NCI-H2171 treated with DMSO at 0.1 percent for 48 hours (cell line): ENCODE results near the gene ADARB2.

Experiments used
- DNase-seq: peaks from one replicate; lab custom pipeline; 2025; lab: John Stamatoyannopoulos, UW

The ADARB2 gene

GRCh38 chr10:1426786-1427185 is 310.5 kb downstream of the ADARB2 start:
- no peak for DNase-seq

DNA sequence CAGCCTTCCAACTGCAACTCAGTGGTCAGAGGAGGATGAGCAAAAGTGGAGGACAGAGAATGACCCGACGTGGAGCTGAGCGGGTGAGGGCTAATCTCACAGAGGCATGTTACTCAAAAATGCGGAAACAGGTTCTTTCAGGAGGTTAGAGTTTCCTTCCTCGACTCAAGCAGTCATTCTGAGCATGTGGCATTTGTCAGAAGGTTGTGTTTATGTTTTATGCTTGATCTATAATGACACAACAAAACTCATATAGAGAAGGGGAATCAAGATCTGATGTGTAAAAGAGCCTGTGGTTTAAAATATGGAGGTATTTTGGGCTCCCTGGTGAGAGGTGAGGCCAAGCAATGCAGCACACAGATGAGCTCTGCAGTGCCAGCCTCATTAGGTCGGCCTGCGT is 311.4 kb downstream of the ADARB2 start:
- no peak for DNase-seq

DNA sequence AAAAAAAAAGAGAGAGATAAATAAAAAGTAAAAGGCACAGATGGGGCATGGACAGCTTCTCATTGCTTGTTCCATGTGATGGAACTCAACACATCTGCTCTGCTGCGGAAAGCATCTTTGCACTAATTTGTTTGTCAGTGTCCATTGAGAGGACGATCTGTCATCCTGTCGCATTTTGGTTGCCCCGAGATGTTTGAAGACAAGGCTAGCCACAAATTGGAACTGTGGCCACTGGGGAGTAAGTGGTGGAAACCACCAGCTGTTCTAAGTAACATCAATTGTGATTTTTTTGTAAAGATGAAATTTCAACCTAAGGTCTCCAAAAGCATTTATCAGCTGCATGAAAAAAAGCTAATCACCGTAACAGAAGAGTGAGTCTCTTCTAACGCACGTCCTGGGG is 312.7 kb downstream of the ADARB2 start:
- peak; percentile 29 for DNase-seq

DNA sequence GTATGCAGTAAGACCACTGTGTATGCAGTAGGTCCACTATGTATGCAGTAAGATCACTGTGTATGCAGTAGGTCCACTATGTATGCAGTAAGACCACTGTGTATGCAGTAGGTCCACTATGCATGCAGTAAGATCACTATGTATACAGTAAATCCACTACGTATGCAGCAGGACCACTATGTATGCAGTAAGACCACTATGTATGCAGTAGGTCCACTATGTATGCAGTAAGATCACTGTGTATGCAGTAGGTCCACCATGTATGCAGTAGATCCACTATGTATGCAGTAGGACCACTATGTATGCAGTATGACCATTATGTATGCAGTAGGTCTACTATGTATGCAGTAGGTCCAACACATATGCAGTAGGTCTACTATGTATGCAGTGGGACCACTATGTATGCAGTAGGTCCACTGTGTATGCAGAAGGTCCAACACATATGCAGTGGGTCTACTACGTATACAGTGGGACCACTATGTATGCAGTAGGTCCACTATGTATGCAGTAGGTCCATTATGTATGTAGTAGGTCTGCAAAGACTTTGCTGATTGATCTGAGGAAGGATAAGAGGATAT is 313.6 kb downstream of the ADARB2 start:
- no peak for DNase-seq

- no peak for DNase-seq
Measured at GRCh38 chr10:1422275-1422674, 315.1 kb downstream of the ADARB2 start.

- peak; percentile 83 for DNase-seq
Measured at GRCh38 chr10:1420661-1421362, 316.5 kb downstream of the ADARB2 start.

- no peak for DNase-seq
Measured at GRCh38 chr10:1419796-1420610, 317.3 kb downstream of the ADARB2 start.

DNA sequence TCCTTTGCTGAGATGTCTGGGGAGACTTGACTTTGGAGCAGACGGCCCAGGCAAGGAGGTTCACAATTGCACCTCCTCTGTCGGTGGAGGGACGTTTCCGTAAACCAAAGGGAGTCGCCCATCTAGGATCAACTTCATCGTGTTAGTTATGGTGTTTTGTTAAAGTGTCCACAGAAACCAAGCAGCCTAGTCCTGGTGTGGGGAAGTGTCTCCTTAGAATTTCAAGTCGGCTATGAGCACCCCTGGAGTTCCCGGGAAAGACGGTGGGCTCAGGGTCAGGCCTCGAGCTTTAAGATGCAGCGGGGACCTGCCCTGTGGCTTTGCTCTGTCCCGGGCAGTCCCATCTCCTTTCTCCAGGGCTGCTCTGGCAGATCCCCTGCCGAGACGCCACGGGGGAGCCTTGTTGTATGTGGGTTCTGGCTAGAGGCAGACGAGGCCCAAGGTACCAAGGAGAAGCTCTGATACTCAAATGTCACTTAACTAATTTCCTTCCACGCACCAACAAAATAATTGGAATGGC is 319.2 kb downstream of the ADARB2 start:
- DNase-seq: no peak

DNA sequence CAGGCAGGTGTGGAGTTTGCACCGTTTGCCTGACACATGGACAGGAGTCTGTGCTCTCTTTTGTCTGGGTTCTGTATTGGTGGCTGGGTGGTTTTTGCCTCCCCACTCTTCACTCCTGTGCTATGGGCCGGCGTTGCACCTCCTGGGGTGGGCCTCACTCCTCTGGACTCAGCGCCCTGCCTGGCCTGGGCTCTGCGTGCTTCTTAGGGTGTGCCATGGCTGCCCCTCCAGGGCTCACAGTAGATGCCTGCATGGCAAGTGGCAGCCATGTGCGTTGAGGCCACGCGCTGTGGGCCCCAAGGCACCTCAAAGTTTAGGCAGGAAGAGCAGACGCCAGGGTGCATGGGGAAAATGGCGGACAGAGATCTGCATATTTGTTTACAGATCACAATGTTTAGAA is 319.8 kb downstream of the ADARB2 start:
- no peak for DNase-seq

GRCh38 chr10:1416456-1417037 is 320.8 kb downstream of the ADARB2 start:
- no peak for DNase-seq

GRCh38 chr10:1414893-1415292 is 322.4 kb downstream of the ADARB2 start:
- no peak for DNase-seq

GRCh38 chr10:1414346-1414745 is 323.0 kb downstream of the ADARB2 start:
- DNase-seq: peak; percentile 31

- no peak for DNase-seq
Measured at GRCh38 chr10:1413823-1414222, 323.5 kb downstream of the ADARB2 start.

DNA sequence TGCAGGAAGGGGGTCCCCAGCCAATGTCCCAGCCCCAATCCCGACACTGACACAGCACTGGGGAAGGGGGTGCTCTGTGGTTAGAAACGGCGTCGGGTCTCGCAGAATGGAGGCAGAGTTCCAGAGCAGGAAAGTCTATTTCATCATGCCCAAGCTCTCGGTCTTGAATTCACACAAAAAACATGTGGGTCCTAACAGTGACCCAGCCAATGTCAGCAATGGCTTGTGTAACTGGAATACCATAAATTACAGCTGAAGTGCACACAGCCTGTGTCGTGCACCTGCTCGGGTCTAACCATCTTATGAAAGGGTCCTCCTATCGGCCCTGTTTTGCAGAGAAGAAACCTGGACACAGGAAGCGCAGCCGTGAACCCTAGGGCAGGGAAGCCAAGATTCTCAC is 324.1 kb downstream of the ADARB2 start:
- no peak for DNase-seq

GRCh38 chr10:1412531-1413189 is 324.7 kb downstream of the ADARB2 start:
- peak; percentile 59 for DNase-seq

DNA sequence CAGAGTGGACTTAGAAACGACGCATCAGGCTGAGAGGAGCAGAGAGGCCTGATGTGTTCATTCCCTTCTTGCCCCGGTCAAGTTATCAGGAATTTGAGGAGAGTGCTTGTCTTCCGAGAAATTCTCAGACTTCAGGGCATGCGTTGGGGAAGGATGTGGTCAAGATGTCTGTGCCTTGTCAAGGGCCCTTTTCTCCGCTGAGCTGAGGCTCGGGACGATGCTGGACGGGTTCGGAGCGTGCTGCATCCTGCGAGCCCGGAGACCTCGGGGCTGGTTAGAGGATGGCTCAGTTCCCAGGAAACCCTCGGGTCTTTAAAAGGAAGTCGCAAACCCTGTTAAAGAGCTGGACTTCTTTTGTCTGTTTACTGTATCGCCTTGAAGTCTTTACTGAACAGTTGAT is 325.4 kb downstream of the ADARB2 start:
- DNase-seq: no peak

DNA sequence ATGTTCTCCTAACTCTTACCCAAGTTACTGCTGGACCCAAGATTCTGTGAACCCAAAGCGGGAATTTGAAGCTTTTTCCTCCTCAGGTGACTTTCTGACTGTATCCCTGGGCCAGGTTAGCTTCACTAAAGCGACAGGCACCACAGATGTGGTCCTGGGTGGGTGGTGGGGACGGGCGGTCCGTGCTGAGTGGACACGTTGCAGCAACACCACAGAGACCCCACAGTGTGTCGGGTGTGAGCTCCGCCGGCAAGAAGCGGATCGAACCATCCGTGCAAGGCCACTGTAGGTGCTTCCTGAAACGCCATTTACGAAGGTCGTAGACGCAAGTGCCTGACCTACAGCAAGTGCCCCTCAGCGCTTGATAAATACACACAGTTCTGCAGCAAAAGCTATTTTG is 325.9 kb downstream of the ADARB2 start:
- DNase-seq: no peak

DNA sequence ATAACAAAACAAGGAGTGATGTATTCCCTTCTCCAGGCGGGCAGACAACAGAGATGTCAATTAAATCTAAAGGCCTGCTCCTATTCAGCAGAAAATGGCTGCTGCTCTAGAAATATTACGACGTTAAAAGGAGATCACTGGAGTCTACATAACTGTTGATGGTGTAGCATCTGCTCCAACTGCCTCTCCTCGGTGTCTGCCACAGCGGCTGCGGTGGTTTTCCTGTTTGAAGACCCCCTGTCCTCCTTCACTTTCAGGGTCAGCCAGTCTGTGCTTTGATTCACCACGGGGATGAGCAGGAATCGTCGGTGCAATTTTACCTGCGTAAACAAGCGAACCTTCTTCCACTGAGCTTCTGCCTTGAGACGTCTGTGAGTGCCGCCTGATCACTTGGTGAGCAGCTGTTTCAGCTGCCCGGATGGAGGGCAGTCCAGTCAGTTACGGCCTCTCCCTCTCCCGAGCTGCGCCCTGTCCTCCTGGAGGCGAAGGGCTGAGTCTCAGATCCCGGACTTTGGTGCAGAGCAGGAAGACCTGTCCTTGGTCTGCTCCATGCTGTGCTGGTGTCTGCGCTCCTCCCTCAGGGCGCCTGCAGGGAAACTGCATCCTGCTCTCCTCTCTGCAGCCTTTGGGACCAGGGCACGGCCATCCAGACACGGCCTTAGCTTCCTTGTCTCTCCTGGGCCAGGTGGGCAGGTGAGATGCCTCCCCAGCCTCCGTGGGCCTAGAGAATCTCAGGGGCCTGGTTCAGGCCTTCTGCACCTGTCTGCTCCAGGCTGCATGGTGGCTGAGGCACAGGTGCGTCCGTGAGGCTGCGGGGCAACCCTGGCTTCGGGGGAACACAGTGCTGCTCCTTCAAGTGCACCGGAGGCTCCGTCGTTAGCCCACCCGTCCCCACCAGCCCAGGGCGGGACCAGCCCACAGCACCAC is 326.6 kb downstream of the ADARB2 start:
- no peak for DNase-seq

- DNase-seq: no peak
Measured at GRCh38 chr10:1410032-1410431, 327.3 kb downstream of the ADARB2 start.

DNA sequence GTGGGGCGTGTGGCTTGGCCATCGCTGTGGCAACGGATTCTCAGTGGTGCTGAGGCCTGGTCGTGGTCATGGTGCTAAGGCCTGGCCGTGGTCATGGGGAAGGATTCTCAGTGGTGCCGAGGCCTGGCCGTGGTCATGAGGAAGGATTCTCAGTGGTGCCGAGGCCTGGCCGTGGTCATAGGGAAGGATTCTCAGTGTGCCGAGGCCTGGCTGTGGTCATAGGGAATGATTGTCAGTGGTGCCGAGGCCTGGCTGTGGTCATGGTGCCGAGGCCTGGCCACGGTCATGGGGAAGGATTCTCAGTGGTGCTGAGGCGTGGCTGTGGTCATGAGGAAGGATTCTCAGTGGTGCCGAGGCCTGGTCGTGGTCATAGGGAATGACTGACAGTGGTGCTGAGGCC is 327.9 kb downstream of the ADARB2 start:
- DNase-seq: no peak
